H7 (cell line): Measurements from ENCODE around the gene ZNF331. TPM values are rescaled to one million over a fixed set of nuclear protein-coding genes. Genes with fewer than 3 reads are reported as not detected.
"Not testable (repeated sequence)": the region's sequence is repeated elsewhere in the genome, so short reads cannot be mapped to it uniquely, and the experiment has no call there.

Source experiments
- DNase-seq: peaks from one replicate; pipeline ENCODE4 v3.0.0; 2012
- H3K27me3 ChIP-seq: 2 replicates; pipeline ENCODE4 v1.6.0; 2011; ENCODE audit warnings: mild to moderate bottlenecking, low read length; ENCODE audit not compliant: control insufficient read depth, insufficient read depth
- H3K36me3 ChIP-seq: replicated peaks from 2 replicates; pipeline ENCODE4 v1.5.1; 2011; ENCODE audit warnings: low read length; ENCODE audit not compliant: control insufficient read depth, insufficient read depth
- H3K4me3 ChIP-seq: 2 replicates; pipeline ENCODE4 v1.5.1; 2011; ENCODE audit warnings: low read depth, mild to moderate bottlenecking, control low read depth, low read length, moderate library complexity; ENCODE audit not compliant: insufficient read depth
- total RNA-seq: library from RNA; depleted of rRNA; stranded (reverse); fragments of >200 nt; shearing (Covaris generic); gene quantifications from 2 replicates; pipeline ENCODE4 v1.2.3, GENCODE V29; 2014

Gene ZNF331
- total RNA-seq, 1 experiment from 2014 or later: 23.2 TPM

DNA sequence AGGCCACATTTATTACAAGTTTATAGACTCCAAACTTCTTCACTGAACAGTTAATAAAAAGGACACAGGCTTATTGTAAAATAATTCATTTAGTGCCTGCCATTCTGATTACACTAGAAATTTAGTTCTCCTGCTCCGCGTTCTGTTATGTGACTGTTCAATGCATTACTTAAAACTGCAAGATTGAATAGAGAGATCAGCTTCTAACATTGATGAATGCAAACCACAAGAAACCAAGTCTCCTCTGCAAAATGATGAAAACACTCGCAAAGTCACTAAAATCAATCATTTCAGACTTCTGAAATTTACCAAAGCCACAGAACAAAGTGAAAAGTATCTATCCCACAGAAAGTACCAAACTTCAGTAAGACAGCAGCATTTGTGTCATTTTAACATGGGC is 22.9 kb upstream of the ZNF331 start:
- DNase-seq, H3K27me3 ChIP-seq, H3K4me3 ChIP-seq, H3K36me3 ChIP-seq: not testable (repeated sequence)

GRCh38 chr19:53517114-53517741 is 20.7 kb upstream of the ZNF331 start:
- DNase-seq: no peak
- no peaks in the 10 kb centered on the region for H3K36me3 ChIP-seq
- no peak overlapping the region for H3K4me3 ChIP-seq
- H3K27me3 ChIP-seq: no peaks in the 10 kb centered on the region

DNA sequence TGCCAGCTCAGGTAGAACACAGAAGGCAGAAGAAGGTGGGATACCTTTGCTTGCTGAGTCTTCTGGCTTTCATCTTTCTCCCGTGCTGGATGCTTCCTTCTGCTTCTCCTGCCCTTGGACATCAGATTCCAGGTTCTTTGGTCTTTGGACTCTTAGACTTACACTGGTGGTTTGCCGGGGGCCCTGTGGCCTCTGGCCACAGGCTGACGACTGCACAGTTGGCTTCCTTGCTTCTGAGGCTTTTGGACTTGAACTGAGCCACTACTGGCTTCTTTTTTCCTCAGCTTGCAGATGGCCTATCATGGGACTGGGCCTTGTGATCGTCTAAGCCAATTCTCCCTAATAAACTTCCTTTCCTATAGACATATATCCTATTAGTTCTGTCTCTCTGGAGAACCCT is 19.8 kb upstream of the ZNF331 start:
- no peak for DNase-seq
- H3K36me3 ChIP-seq: no peaks in the 10 kb centered on the region; the same call in none of the 2 replicates
- no peak overlapping the region for H3K4me3 ChIP-seq
- no peaks in the 10 kb centered on the region for H3K27me3 ChIP-seq

- H3K36me3 ChIP-seq: peaks cover 3% of the 10 kb centered on the region
- H3K4me3 ChIP-seq: no peak overlapping the region
- H3K27me3 ChIP-seq: no peaks in the 10 kb centered on the region
- DNase-seq: no peak
These were observed 19.2 kb upstream of the ZNF331 start for GRCh38 chr19:53518716-53519115.

- Histone ChIP-seq H3K27me3 (no peaks in the 10 kb centered on the region), H3K36me3 (peaks cover 3% of the 10 kb centered on the region)
- DNase-seq: no peak
These were observed 18.5 kb upstream of the ZNF331 start for GRCh38 chr19:53519446-53519845.

DNA sequence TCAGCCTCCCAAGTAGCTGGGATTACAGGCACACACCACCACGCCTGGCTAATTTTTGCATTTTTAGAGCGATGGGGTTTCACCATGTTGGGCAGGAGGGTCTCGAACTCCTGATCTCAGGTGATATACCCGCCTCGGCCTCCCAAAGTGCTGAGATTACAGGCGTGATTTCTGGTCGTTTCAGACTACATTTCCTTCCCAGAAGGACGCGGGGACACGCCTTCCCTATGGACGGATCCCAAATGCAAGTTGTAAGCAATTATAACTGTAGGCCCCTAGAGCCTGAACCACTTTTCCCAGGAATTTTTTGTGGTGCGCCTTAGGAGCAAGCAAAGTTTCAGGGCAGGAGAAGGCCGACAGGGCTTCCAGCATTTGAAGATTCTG is 17.8 kb upstream of the ZNF331 start:
- H3K27me3 ChIP-seq: no peaks in the 10 kb centered on the region
- no peak for DNase-seq
- peaks cover 3% of the 10 kb centered on the region for H3K36me3 ChIP-seq
- H3K4me3 ChIP-seq: peak overlapping the region; percentile 92

More at GRCh38 chr19:53519446-53519845, 18.5 kb upstream of the ZNF331 start:
- H3K4me3 ChIP-seq: no peak overlapping the region

DNA sequence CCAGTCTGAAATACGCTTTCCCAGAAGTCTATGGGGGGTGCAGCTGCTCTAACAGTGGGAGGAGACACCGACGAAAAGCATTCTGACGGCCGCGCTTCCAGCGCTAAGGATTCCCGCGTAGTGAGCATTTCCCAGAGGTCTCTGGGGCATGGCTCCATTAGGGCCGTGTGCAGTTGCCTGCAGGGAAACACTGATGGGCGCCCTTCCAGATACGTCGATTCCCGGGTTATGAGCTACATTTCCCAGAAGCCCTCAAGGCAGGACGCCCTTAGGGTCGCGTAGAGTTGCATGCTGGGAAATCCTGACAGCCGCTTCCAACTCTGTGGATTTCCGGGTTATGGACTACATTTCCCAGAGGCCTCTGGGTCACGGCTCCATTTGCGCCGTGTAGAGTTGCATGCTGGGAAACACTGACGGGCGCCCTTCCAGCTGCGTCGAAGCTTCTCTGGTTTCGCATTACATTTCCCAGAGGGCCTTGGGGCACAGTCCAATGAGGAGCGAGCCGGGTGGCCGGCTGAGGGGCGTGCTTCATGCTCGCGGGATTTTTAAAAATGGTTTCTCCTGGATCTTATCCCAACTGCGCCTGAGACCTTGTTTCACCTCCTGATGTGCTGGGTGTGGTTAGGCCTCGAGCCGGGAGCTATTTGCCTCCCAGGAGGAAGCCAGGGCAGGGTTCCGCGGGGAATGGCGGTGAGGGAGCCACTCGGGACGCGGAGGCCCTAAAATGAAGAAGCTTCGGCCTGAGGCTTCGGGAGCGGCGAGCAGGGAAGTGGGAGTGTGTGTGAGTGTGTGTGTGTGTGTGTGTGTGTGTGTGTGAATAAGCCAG is 17.2 kb upstream of the ZNF331 start:
- Histone ChIP-seq H3K4me3 (peak overlapping the region; percentile 92), H3K36me3 (peaks cover 3% of the 10 kb centered on the region), H3K27me3 (no peaks in the 10 kb centered on the region)
- DNase-seq: peak; percentile 89

DNA sequence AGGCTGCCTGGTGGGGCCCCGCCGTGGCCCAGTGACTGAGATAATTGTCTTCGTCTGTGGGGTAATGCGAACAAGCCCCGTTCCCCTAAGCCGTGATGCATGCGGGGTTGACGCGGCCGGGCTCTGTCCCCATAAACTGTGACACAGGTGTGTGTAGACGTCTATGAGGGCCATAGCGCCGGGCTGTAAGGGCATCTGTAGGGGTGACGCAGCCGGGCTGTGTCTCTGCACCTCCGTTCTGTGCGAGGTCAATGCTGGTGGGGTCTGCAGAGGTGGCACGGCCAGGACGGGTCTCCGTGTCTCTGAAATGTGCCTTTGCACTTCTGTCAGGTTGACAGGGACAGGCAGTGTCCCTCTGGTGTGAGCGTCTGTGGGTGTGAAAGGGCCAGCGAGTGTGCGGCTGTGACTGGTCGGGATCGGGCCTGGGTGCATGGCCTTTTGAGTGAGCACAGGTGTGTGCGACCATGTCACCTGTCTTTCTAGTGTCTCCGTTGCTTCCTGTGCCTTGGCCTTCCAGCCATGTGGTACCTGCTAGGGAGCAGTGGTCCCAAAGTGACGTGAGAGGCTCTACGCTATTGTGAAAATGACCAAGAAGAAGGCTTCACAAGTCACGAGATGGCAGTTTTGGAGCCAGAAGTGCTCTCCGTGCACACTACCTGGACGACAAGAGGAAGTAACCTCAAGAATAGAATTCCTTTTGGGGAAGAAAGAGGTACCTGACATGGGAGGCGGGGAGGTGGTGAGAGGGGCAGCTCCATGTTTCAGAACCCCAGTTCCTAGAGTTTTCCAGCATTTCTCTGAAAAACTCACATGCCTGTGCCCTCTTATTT is 16.4 kb upstream of the ZNF331 start:
- H3K36me3 ChIP-seq: peaks cover 3% of the 10 kb centered on the region
- peak; percentile 48 for DNase-seq
- peak overlapping the region; percentile 92 for H3K4me3 ChIP-seq
- no peaks in the 10 kb centered on the region for H3K27me3 ChIP-seq

GRCh38 chr19:53525922-53526321 is 12.0 kb upstream of the ZNF331 start:
- Histone ChIP-seq H3K36me3 (peaks cover 4% of the 10 kb centered on the region), H3K27me3 (no peaks in the 10 kb centered on the region)
- no peak for DNase-seq

GRCh38 chr19:53530622-53531021 is 7.3 kb upstream of the ZNF331 start:
- Histone ChIP-seq H3K27me3 (no peaks in the 10 kb centered on the region), H3K36me3 (peaks cover 4% of the 10 kb centered on the region), H3K4me3 (no peak overlapping the region)
- DNase-seq: no peak

More at GRCh38 chr19:53525922-53526321, 12.0 kb upstream of the ZNF331 start:
- H3K4me3 ChIP-seq: no peak overlapping the region

GRCh38 chr19:53531457-53531856 is 6.5 kb upstream of the ZNF331 start:
- no peaks in the 10 kb centered on the region for H3K27me3 ChIP-seq
- H3K36me3 ChIP-seq: peaks cover 4% of the 10 kb centered on the region
- no peak for DNase-seq
- H3K4me3 ChIP-seq: no peak overlapping the region

DNA sequence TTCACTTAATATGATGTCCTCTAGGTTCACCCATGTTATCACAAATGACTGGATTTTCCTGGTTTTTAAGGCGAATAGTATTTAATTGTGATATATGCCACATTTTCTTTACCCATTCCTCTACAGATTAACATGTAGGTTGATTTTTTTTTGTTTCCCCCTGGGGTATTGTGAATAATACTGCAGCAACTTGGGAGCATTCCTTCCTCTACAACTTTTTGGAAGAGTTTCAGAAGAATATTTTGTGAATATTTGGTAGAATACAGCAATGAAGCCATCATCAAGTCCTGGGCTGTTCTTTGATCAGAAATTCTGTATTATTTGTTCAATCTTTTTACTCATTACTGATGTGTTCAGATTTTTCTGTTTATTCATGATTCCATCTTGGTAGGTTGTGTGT is 5.6 kb upstream of the ZNF331 start:
- no peaks in the 10 kb centered on the region for H3K27me3 ChIP-seq
- DNase-seq: no peak
- H3K4me3 ChIP-seq: no peak overlapping the region
- H3K36me3 ChIP-seq: peaks cover 4% of the 10 kb centered on the region

DNA sequence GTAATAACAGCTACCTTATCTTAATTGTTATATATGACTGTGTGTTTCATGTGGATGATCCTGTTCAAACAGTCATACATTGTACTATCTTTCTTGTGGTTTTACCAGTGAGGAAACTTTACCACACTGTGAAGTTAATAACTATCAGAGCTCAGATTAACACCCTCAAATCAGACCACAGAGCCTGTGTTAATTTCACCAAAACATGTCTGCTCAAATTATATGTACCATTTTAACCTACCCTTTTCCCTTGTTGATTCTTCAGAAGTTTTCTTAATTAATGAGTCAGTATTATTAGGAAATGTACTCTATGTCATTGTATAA is 1.8 kb upstream of the ZNF331 start:
- Histone ChIP-seq H3K27me3 (no peaks in the 10 kb centered on the region), H3K4me3 (no peak overlapping the region), H3K36me3 (peaks cover 4% of the 10 kb centered on the region)
- DNase-seq: no peak

GRCh38 chr19:53537121-53537520 is 824 bp upstream of the ZNF331 start:
- Histone ChIP-seq H3K27me3 (no peaks in the 10 kb centered on the region), H3K36me3 (peaks cover 4% of the 10 kb centered on the region), H3K4me3 (peak overlapping the region; percentile 78)
- no peak for DNase-seq
